Measurements from ENCODE around the gene SMIM45.

GRCh38 chr22:41952713-41953112 is 763 bp downstream of the SMIM45 start:
- no peak for TF ChIP-seq CTCF (IDR thresholded peaks at IDR 0.05)
- TF ChIP-seq POLR2A (IDR thresholded peaks at IDR 0.05) = no peak

All from ovary (tissue), 3 donors.